GM12801 (cell line): ENCODE results near the gene LEKR1.

Experiments used
- CTCF ChIP-seq: IDR thresholded peaks from one replicate; pipeline ENCODE4 v1.5.1; 2011; ENCODE audit warnings: control low read depth; ENCODE audit not compliant: insufficient read length; ENCODE audit errors: extremely low read depth

The LEKR1 gene

DNA sequence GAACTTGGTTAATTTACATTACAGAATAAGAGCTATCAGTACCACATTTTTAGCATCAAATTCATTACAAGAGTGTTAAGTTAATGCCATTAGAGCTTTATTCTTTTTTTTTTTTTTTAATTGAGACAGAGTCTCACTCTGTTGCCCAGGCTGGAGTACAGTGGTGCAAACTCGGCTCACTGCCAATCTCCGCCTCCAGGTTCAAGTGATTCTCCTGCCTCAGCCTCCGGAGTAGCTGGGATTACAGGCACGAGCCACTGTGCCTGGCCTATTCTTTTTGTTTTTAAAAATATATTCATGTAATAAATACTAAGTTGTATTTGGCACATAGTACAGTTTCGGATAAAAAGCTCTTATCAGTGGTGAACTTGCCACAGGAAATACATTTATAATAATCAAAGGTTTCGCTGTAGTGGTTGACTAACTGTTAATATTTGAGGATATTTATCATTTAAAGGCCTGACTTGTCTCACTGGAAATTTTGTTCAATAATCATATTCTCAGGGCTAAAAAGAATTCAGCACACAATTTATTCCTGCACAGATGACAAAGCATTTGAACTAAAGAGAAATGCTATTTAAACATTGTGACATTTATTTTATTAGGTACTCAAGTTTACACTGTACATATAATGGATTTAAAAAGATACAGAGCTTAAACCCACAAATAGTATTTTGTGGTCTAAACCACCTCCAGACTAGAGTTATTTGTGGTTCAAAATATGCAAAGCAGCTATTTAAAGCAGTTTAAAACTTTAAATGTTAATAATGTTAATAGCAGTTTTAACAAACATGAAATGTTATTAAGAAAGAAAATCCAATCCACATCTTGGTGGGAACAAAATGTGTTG lies 6.1 kb upstream of the LEKR1 start:
- TF ChIP-seq CTCF = no peak

GRCh38 chr3:156820692-156821080 lies 5.5 kb upstream of the LEKR1 start:
- TF ChIP-seq CTCF = no peak

DNA sequence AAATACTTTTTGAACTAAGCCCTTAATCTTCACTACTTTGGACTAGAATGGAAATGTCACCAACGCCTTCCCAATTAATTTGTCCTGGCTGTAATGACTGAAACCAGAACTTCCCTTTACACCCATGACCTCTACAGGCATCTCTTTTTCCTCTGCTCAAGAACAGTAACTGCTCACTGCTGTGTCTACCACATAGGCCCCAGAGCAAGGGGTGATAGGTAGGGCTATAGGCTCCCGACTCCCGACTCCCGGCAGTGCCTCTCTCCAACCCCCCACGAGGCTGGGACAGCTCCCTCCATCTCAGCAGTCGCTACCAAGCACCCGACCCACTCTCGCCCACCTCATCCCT lies 384 bp upstream of the LEKR1 start:
- TF ChIP-seq CTCF = no peak

GRCh38 chr3:156826896-156827882 lies 1.0 kb downstream of the LEKR1 start:
- no peak for TF ChIP-seq CTCF

GRCh38 chr3:156831006-156831405 lies 4.9 kb downstream of the LEKR1 start:
- TF ChIP-seq CTCF = no peak

DNA sequence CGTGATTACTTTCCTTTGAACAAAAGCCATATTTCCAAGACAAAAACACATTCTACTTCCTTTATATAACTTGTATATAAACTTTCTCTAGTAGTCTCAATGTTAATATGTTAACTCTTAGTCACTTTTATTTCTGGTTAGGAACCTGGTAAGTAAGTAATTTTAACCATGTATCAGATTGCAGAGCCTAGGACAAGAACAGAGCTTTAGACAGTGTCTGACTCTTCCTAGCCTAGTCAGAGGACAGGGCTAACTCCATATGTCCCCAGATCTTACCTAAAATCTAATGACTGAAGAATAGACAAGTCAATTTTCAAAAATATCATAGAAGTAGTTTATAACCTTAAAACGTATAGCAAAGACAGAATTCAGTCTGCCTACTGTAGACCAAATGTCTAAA lies 8.3 kb downstream of the LEKR1 start:
- TF ChIP-seq CTCF = no peak

DNA sequence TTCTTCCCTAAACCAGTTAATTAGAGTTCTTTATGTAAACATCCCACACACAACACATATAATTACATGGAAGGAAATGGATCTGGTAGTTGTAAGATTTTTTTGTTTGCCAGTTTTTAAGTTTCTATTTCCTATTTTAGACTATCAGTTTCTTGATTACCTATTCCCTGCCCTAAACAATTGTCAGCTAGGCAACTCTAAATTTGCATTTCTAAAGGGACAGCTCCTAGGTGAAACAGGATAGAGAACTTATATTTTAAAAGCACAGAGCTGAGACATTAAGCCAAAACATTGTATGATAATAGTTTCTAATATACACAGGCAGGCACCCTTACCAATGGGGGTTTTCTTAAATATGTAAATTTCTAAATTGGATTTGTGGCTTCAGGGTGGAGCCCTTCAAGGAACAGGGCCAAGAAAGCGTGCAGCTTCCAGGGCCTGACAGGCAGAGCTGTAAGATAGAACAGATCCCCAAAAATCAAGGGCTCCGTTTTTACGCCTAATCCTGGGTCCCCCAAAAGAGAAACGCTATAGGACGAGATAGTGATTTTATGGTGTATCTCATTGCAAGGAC lies 8.9 kb downstream of the LEKR1 start:
- no peak for TF ChIP-seq CTCF
